HUES64 (cell line): Measurements from ENCODE around the gene C11orf58.

Experiments used
- H3K27ac ChIP-seq: 2 replicates; pipeline ENCODE4 v1.7.0; 2013; ENCODE audit warnings: low read depth, low read length, inconsistent platforms
- H3K27me3 ChIP-seq: 2 replicates; pipeline ENCODE4 v1.6.1; 2013; ENCODE audit warnings: mild to moderate bottlenecking, low read length; ENCODE audit not compliant: insufficient read depth
- H3K36me3 ChIP-seq: 2 replicates; pipeline ENCODE4 v1.6.1; 2013; ENCODE audit warnings: mild to moderate bottlenecking, low read length; ENCODE audit not compliant: insufficient read depth
- H3K4me1 ChIP-seq: 2 replicates; pipeline ENCODE4 v1.6.1; 2013; ENCODE audit warnings: mild to moderate bottlenecking, low read length, moderate library complexity; ENCODE audit not compliant: insufficient read depth
- H3K4me3 ChIP-seq: 2 replicates; pipeline ENCODE4 v1.5.1; 2013; ENCODE audit warnings: mild to moderate bottlenecking, low read length, moderate library complexity
- H3K9ac ChIP-seq: 2 replicates; pipeline ENCODE4 v1.6.1; 2013; ENCODE audit warnings: mild to moderate bottlenecking, low read depth, low read length
- H3K9me3 ChIP-seq: 2 replicates; pipeline ENCODE4 v1.6.1; 2013; ENCODE audit warnings: low read depth, low read length; ENCODE audit not compliant: insufficient read depth
- WGBS: fragments of 150-250, 120-280 bp; methylation state at CpG from one replicate; pipeline ENCODE4 v1.1.7; 2013; ENCODE audit warnings: missing lambda C conversion rate; 5-methylcytosine and 5-hydroxymethylcytosine counted together

C11orf58 gene

GRCh38 chr11:16769386-16769785 is 30.9 kb downstream of the C11orf58 start:
- H3K9ac ChIP-seq: no peak overlapping the region
- no peak overlapping the region for H3K4me3 ChIP-seq
- H3K4me1 ChIP-seq: no peaks in the 10 kb centered on the region
- no peaks in the 10 kb centered on the region for H3K36me3 ChIP-seq
- WGBS: 92% methylated on average over 4 of the region's 4 CpGs
- H3K27me3 ChIP-seq: no peaks in the 10 kb centered on the region
- no peak overlapping the region for H3K27ac ChIP-seq
- H3K9me3 ChIP-seq: no peaks in the 10 kb centered on the region

- WGBS: 88% methylated on average over 11 of the region's 11 CpGs
- no peaks in the 10 kb centered on the region for H3K36me3 ChIP-seq
- H3K9me3 ChIP-seq: no peaks in the 10 kb centered on the region
- H3K9ac ChIP-seq: no peak overlapping the region
- 0 out of 2 replicates have a peak, but pooled peaks cover 2% of the 10 kb centered on the region for H3K4me1 ChIP-seq
- H3K27ac ChIP-seq: no peak overlapping the region
- H3K27me3 ChIP-seq: no peaks in the 10 kb centered on the region
- H3K4me3 ChIP-seq: no peak overlapping the region
Observed at GRCh38 chr11:16770016-16770415, 31.6 kb downstream of the C11orf58 start.

- Histone ChIP-seq H3K36me3 (no peaks in the 10 kb centered on the region), H3K4me1 (peaks cover 6% of the 10 kb centered on the region; the same call in 1 of the 2 replicates), H3K27ac (no peak overlapping the region), H3K9ac (no peak overlapping the region), H3K27me3 (no peaks in the 10 kb centered on the region), H3K9me3 (no peaks in the 10 kb centered on the region), H3K4me3 (no peak overlapping the region)
- WGBS: 90% methylated on average over 12 of the region's 12 CpGs
Observed at GRCh38 chr11:16771350-16772140, 33.1 kb downstream of the C11orf58 start.

- H3K4me1 ChIP-seq: peaks cover 6% of the 10 kb centered on the region; the same call in 1 of the 2 replicates
- no peaks in the 10 kb centered on the region for H3K27me3 ChIP-seq
- 93% methylated on average over 2 of the region's 2 CpGs for WGBS
- no peak overlapping the region for H3K9ac ChIP-seq
- H3K9me3 ChIP-seq: no peaks in the 10 kb centered on the region
- no peak overlapping the region for H3K4me3 ChIP-seq
- no peak overlapping the region for H3K27ac ChIP-seq
- H3K36me3 ChIP-seq: no peaks in the 10 kb centered on the region
Observed at GRCh38 chr11:16772141-16772512, 33.7 kb downstream of the C11orf58 start.

- Histone ChIP-seq H3K27ac (no peak overlapping the region), H3K9me3 (no peaks in the 10 kb centered on the region), H3K36me3 (no peaks in the 10 kb centered on the region), H3K4me3 (no peak overlapping the region), H3K27me3 (no peaks in the 10 kb centered on the region), H3K9ac (no peak overlapping the region), H3K4me1 (peaks cover 6% of the 10 kb centered on the region; the same call in 1 of the 2 replicates)
- 82% methylated on average over 8 of the region's 9 CpGs for WGBS
Observed at GRCh38 chr11:16773981-16774935, 35.8 kb downstream of the C11orf58 start.

- no peak overlapping the region for H3K4me3 ChIP-seq
- no peak overlapping the region for H3K27ac ChIP-seq
- H3K9me3 ChIP-seq: no peaks in the 10 kb centered on the region
- H3K36me3 ChIP-seq: no peaks in the 10 kb centered on the region
- peaks cover 11% of the 10 kb centered on the region; the same call in 1 of the 2 replicates for H3K4me1 ChIP-seq
- no peak overlapping the region for H3K9ac ChIP-seq
- H3K27me3 ChIP-seq: no peaks in the 10 kb centered on the region
- 94% methylated on average over 9 of the region's 11 CpGs for WGBS
Observed at GRCh38 chr11:16774936-16775613, 36.6 kb downstream of the C11orf58 start.

GRCh38 chr11:16775614-16776283 is 37.3 kb downstream of the C11orf58 start:
- Histone ChIP-seq H3K9me3 (no peaks in the 10 kb centered on the region), H3K36me3 (no peaks in the 10 kb centered on the region), H3K27me3 (no peaks in the 10 kb centered on the region), H3K4me1 (peaks cover 12% of the 10 kb centered on the region; the same call in 1 of the 2 replicates), H3K27ac (no peak overlapping the region), H3K4me3 (no peak overlapping the region), H3K9ac (no peak overlapping the region)
- WGBS: 92% methylated on average over 16 of the region's 16 CpGs

GRCh38 chr11:16776711-16777612 is 38.5 kb downstream of the C11orf58 start:
- H3K27me3 ChIP-seq: no peaks in the 10 kb centered on the region
- no peaks in the 10 kb centered on the region for H3K9me3 ChIP-seq
- no peaks in the 10 kb centered on the region for H3K36me3 ChIP-seq
- no peak overlapping the region for H3K9ac ChIP-seq
- no peak overlapping the region for H3K4me3 ChIP-seq
- WGBS: 86% methylated on average over 11 of the region's 14 CpGs
- peaks cover 12% of the 10 kb centered on the region; the same call in 1 of the 2 replicates for H3K4me1 ChIP-seq
- H3K27ac ChIP-seq: no peak overlapping the region

GRCh38 chr11:16777613-16777975 is 39.1 kb downstream of the C11orf58 start:
- peaks cover 12% of the 10 kb centered on the region; the same call in 1 of the 2 replicates for H3K4me1 ChIP-seq
- 86% methylated on average over 3 of the region's 3 CpGs for WGBS
- H3K9ac ChIP-seq: no peak overlapping the region
- no peak overlapping the region for H3K4me3 ChIP-seq
- H3K9me3 ChIP-seq: no peaks in the 10 kb centered on the region
- no peaks in the 10 kb centered on the region for H3K27me3 ChIP-seq
- H3K27ac ChIP-seq: no peak overlapping the region
- no peaks in the 10 kb centered on the region for H3K36me3 ChIP-seq

GRCh38 chr11:16778286-16778685 is 39.8 kb downstream of the C11orf58 start:
- H3K36me3 ChIP-seq: no peaks in the 10 kb centered on the region
- H3K4me1 ChIP-seq: peaks cover 12% of the 10 kb centered on the region; the same call in 1 of the 2 replicates
- no peak overlapping the region for H3K4me3 ChIP-seq
- no peaks in the 10 kb centered on the region for H3K27me3 ChIP-seq
- WGBS: 91% methylated on average over 6 of the region's 6 CpGs
- H3K27ac ChIP-seq: no peak overlapping the region
- H3K9me3 ChIP-seq: no peaks in the 10 kb centered on the region
- no peak overlapping the region for H3K9ac ChIP-seq
